ENCODE results near the gene ARSK.

- TF ChIP-seq CTCF (IDR thresholded peaks at IDR 0.05) (no peak), POLR2A (IDR thresholded peaks at IDR 0.05) (no peak)
Observed at GRCh38 chr5:95572016-95572415, 17.1 kb downstream of the ARSK start.

Measured in uterus (tissue), 2 donors.